ENCODE measurements around the gene CELF2.
A peak's percentile ranks its signal among the peaks of the same experiment; 100 is the strongest.
"Not testable (repeated sequence)": the region's sequence is repeated elsewhere in the genome, so short reads cannot be mapped to it uniquely, and the experiment has no call there.

The CELF2 gene

DNA sequence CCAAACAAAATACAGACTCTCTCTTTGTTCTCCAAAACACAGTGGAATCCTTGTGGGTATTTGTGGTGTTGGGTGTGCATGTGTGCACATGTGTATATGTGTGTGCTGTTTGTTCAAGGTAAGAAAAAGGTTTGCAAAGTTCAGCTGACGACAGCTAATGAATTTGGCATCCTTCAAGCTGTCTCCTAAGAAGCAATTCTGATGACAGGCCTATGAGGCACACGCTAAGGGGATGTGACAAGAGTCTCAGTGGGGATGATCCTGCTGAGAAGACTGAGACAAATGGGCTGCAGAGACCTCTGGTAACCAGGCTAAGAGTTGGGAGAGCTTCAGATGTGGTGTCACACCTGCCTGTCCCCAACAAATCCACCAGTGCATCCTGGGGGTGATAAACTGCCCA lies 26.5 kb upstream of the CELF2 start:
- no peaks in the 10 kb centered on the region for H3K9me3 ChIP-seq (ENCODE audit: low read length)
- no peak overlapping the region for H3K4me3 ChIP-seq (ENCODE audit: low read depth in 1 of 2, low read length in 2 of 2)
- no peaks in the 10 kb centered on the region for H3K36me3 ChIP-seq (ENCODE audit: insufficient read depth, low read length)
- H3K27me3 ChIP-seq (ENCODE audit: control insufficient read depth in 1 of 2, insufficient read depth in 2 of 2, low read length in 2 of 2): no peaks in the 10 kb centered on the region
- peaks cover 14% of the 10 kb centered on the region for H3K4me1 ChIP-seq (ENCODE audit: insufficient read depth, low read length)
- H3K27ac ChIP-seq (ENCODE audit: low read depth, low read length): no peak overlapping the region
- H3K9ac ChIP-seq (ENCODE audit: low read length): no peak overlapping the region

DNA sequence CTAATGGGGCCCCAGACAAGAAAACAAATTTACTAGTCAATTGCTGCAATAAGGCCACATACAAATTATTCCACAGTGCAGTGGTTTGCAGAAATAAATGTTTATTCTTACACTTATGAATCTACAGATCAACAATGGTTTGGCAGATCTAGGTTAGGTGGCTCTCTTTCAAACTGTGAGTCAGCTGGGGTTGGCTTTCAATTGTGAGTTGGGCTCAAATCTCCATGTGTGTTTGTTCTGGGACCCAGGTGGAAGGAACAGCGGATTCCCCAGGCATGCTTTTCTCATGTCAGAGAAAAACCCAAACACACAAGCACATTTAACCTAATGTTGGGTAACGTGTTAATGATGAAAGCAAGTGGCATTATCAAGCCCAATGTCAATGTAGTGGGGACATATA lies 25.6 kb upstream of the CELF2 start:
- Histone ChIP-seq H3K9me3 (ENCODE audit: low read length) (no peaks in the 10 kb centered on the region), H3K4me3 (ENCODE audit: low read depth in 1 of 2, low read length in 2 of 2) (no peak overlapping the region), H3K36me3 (ENCODE audit: insufficient read depth, low read length) (no peaks in the 10 kb centered on the region), H3K4me1 (ENCODE audit: insufficient read depth, low read length) (peaks cover 8% of the 10 kb centered on the region), H3K27ac (ENCODE audit: low read depth, low read length) (no peak overlapping the region), H3K27me3 (ENCODE audit: control insufficient read depth in 1 of 2, insufficient read depth in 2 of 2, low read length in 2 of 2) (no peaks in the 10 kb centered on the region), H3K9ac (ENCODE audit: low read length) (no peak overlapping the region)

DNA sequence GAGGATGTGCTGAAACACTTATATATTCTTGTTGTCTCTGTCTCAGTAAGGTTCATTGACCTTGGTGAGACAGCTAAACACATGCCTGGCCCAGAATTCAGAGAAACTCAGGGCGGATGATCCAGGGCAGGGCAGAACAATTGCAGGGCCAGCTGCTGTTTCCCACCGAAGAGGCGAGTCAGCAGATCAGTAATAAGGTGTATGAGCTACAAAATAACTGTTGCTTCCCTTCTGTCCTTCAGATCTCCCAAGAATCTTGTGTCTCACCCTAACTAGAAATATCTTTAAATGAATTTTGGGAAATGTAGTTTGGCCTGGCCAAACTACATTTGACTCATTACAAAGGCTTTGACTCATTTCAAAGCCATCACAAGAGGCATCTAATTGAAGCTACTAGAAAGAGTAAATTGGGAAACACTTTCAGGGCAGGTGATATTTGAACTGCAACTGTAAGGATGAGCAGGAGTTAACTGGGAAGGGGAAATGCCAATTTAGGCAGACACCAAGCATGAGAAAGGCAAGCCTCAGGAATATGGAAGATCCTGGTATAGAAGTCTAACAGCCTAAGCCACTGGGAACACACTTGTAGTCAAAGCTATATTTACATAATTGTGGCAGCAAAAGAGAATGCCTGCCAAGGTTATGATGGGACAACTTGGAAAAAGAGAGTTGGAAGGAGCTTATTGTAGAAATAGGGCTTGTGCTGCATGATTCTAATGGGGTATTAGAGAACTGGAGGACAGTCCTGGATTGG lies 24.5 kb upstream of the CELF2 start:
- H3K9ac ChIP-seq (ENCODE audit: low read length): no peak overlapping the region
- no peak overlapping the region for H3K27ac ChIP-seq (ENCODE audit: low read depth, low read length)
- H3K27me3 ChIP-seq (ENCODE audit: control insufficient read depth in 1 of 2, insufficient read depth in 2 of 2, low read length in 2 of 2): no peaks in the 10 kb centered on the region
- no peaks in the 10 kb centered on the region for H3K9me3 ChIP-seq (ENCODE audit: low read length)
- no peak overlapping the region for H3K4me3 ChIP-seq (ENCODE audit: low read depth in 1 of 2, low read length in 2 of 2)
- H3K4me1 ChIP-seq (ENCODE audit: insufficient read depth, low read length): peaks cover 8% of the 10 kb centered on the region
- no peaks in the 10 kb centered on the region for H3K36me3 ChIP-seq (ENCODE audit: insufficient read depth, low read length)

DNA sequence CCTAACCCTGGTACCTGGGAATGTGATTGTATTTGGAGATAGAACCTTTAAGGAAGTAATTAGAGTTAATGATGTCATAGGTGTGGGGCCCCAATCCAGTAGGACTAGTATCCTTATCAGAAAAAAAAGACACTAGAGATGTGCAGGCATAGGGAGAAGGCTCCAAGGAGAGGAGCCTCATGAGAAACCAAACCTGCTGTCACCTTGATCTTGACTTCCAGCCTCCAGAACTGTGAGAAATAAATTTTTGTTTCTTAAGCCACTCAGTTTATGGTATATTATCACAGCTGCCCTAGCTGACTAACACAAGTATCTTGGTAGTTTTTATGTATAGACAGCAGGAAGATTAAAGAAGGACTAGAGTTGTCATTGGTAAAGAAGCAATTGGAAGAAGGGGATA lies 23.9 kb upstream of the CELF2 start:
- no peaks in the 10 kb centered on the region for H3K9me3 ChIP-seq (ENCODE audit: low read length)
- no peak overlapping the region for H3K9ac ChIP-seq (ENCODE audit: low read length)
- no peak overlapping the region for H3K27ac ChIP-seq (ENCODE audit: low read depth, low read length)
- peaks cover 8% of the 10 kb centered on the region for H3K4me1 ChIP-seq (ENCODE audit: insufficient read depth, low read length)
- no peak overlapping the region for H3K4me3 ChIP-seq (ENCODE audit: low read depth in 1 of 2, low read length in 2 of 2)
- H3K36me3 ChIP-seq (ENCODE audit: insufficient read depth, low read length): no peaks in the 10 kb centered on the region
- no peaks in the 10 kb centered on the region for H3K27me3 ChIP-seq (ENCODE audit: control insufficient read depth in 1 of 2, insufficient read depth in 2 of 2, low read length in 2 of 2)

- Histone ChIP-seq H3K27ac (ENCODE audit: low read depth, low read length) (no peak overlapping the region), H3K4me3 (ENCODE audit: low read depth in 1 of 2, low read length in 2 of 2) (no peak overlapping the region), H3K9ac (ENCODE audit: low read length) (no peak overlapping the region), H3K9me3 (ENCODE audit: low read length) (no peaks in the 10 kb centered on the region), H3K36me3 (ENCODE audit: insufficient read depth, low read length) (no peaks in the 10 kb centered on the region), H3K4me1 (ENCODE audit: insufficient read depth, low read length) (peaks cover 8% of the 10 kb centered on the region), H3K27me3 (ENCODE audit: control insufficient read depth in 1 of 2, insufficient read depth in 2 of 2, low read length in 2 of 2) (no peaks in the 10 kb centered on the region)
Observed at GRCh38 chr10:10994360-10994759, 23.3 kb upstream of the CELF2 start.

GRCh38 chr10:10995120-10995519 lies 22.6 kb upstream of the CELF2 start:
- H3K4me3 ChIP-seq (ENCODE audit: low read depth in 1 of 2, low read length in 2 of 2): no peak overlapping the region
- no peaks in the 10 kb centered on the region for H3K27me3 ChIP-seq (ENCODE audit: control insufficient read depth in 1 of 2, insufficient read depth in 2 of 2, low read length in 2 of 2)
- no peaks in the 10 kb centered on the region for H3K36me3 ChIP-seq (ENCODE audit: insufficient read depth, low read length)
- peaks cover 8% of the 10 kb centered on the region for H3K4me1 ChIP-seq (ENCODE audit: insufficient read depth, low read length)
- no peak overlapping the region for H3K9ac ChIP-seq (ENCODE audit: low read length)
- H3K9me3 ChIP-seq (ENCODE audit: low read length): no peaks in the 10 kb centered on the region
- H3K27ac ChIP-seq (ENCODE audit: low read depth, low read length): no peak overlapping the region

DNA sequence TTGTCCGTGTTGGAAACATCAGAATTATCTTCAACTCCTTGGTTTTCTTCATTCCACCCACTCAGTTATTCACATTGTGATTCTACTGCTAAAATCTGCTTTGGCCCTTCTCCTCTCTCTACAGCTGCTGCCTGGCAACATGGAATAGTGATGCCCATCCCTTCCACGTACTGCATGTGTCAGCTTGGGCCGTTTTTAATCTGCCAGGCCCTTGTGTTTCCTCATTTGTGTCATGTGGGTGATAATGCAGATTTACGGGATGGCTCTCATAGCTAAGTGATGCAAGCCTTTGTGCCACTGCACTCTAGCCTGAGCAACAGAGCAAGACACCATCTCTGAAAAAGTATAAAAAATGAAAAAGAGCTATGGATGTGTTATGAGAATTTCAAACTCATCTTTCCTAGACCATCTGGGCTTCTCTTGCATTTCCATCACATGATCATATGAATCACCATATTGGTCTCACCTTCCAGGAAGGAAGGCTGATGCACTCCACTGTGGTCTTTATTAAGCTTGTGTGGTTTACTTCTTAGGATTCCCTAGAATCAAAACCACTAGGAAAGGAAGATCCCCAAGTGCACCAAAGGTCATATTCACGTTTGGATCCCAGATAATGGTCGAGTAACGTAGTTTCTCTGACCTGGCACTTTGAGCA lies 20.6 kb upstream of the CELF2 start:
- Histone ChIP-seq H3K4me1 (ENCODE audit: insufficient read depth, low read length) (peaks cover 8% of the 10 kb centered on the region), H3K4me3 (ENCODE audit: low read depth in 1 of 2, low read length in 2 of 2) (no peak overlapping the region), H3K27ac (ENCODE audit: low read depth, low read length) (no peak overlapping the region), H3K9me3 (ENCODE audit: low read length) (no peaks in the 10 kb centered on the region), H3K27me3 (ENCODE audit: control insufficient read depth in 1 of 2, insufficient read depth in 2 of 2, low read length in 2 of 2) (no peaks in the 10 kb centered on the region), H3K36me3 (ENCODE audit: insufficient read depth, low read length) (no peaks in the 10 kb centered on the region), H3K9ac (ENCODE audit: low read length) (no peak overlapping the region)

DNA sequence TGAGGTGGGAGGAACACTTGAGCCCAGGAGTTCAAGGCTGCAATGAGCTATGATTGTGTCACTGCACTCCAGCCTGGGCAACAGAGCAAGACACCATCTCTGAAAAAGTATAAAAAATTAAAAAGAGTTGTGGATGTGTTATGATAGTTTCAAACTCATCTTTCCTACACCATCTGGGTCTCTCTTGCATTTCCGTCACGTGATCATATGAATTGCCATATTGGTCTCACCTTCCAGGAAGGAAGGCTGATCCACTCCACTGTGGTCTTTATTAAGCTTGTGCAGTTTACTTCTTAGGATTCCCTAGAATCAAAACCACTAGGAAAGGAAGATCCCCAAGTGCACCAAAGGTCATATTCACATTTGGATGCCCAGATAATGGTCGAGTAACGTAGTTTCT lies 18.2 kb upstream of the CELF2 start:
- H3K4me3 ChIP-seq (ENCODE audit: low read depth in 1 of 2, low read length in 2 of 2); H3K27ac ChIP-seq (ENCODE audit: low read depth, low read length); H3K9ac ChIP-seq (ENCODE audit: low read length); H3K4me1 ChIP-seq (ENCODE audit: insufficient read depth, low read length); H3K36me3 ChIP-seq (ENCODE audit: insufficient read depth, low read length); H3K9me3 ChIP-seq (ENCODE audit: low read length); H3K27me3 ChIP-seq (ENCODE audit: control insufficient read depth in 1 of 2, insufficient read depth in 2 of 2, low read length in 2 of 2): not testable (repeated sequence)

DNA sequence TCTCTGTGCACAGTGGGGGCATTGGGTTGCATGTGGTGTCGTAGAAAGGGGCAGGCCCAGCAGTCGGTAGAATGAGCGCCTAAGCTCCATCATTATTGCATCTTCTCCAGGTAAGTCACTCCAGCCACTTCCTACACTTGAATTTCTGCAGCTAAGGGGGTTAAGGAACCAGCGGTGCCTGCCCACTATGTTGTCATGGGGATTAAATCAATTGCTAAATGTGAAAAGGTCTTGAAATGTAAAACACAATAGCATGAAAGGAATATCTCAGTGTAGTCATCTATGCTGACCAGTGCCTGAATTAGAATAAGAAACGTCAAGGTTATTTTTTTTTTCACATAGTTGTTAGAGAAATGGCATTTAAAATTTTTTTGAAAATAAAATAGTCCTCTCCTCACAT lies 15.2 kb upstream of the CELF2 start:
- H3K27me3 ChIP-seq (ENCODE audit: control insufficient read depth in 1 of 2, insufficient read depth in 2 of 2, low read length in 2 of 2): no peaks in the 10 kb centered on the region
- no peaks in the 10 kb centered on the region for H3K36me3 ChIP-seq (ENCODE audit: insufficient read depth, low read length)
- H3K4me1 ChIP-seq (ENCODE audit: insufficient read depth, low read length): no peaks in the 10 kb centered on the region
- H3K9me3 ChIP-seq (ENCODE audit: low read length): no peaks in the 10 kb centered on the region
- H3K27ac ChIP-seq (ENCODE audit: low read depth, low read length): no peak overlapping the region
- H3K4me3 ChIP-seq (ENCODE audit: low read depth in 1 of 2, low read length in 2 of 2): no peak overlapping the region
- no peak overlapping the region for H3K9ac ChIP-seq (ENCODE audit: low read length)

DNA sequence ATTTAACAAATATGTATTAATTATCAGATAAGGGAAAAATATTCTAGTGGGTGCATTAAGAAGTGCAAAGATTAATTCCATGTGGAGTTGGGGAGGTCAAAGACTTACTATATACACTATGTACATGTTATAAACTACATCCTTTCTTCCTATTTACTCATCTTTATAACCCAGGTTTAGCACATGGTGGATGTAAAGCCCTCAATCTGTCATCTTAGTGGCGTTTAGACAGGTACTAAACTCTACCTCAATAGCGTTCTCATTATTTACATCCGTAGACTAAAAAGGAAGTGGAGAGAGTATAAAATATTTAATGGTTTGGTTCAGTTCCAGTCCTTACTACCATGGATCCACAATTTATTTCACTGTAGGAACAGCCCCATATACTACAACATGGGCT lies 14.8 kb upstream of the CELF2 start:
- H3K27ac ChIP-seq (ENCODE audit: low read depth, low read length): no peak overlapping the region
- H3K36me3 ChIP-seq (ENCODE audit: insufficient read depth, low read length): no peaks in the 10 kb centered on the region
- no peak overlapping the region for H3K4me3 ChIP-seq (ENCODE audit: low read depth in 1 of 2, low read length in 2 of 2)
- H3K9me3 ChIP-seq (ENCODE audit: low read length): no peaks in the 10 kb centered on the region
- H3K27me3 ChIP-seq (ENCODE audit: control insufficient read depth in 1 of 2, insufficient read depth in 2 of 2, low read length in 2 of 2): no peaks in the 10 kb centered on the region
- H3K9ac ChIP-seq (ENCODE audit: low read length): no peak overlapping the region
- H3K4me1 ChIP-seq (ENCODE audit: insufficient read depth, low read length): no peaks in the 10 kb centered on the region

- no peak overlapping the region for H3K4me3 ChIP-seq (ENCODE audit: low read depth in 1 of 2, low read length in 2 of 2)
- H3K27ac ChIP-seq (ENCODE audit: low read depth, low read length): peak overlapping the region; percentile 25
- no peaks in the 10 kb centered on the region for H3K36me3 ChIP-seq (ENCODE audit: insufficient read depth, low read length)
- H3K9me3 ChIP-seq (ENCODE audit: low read length): no peaks in the 10 kb centered on the region
- H3K4me1 ChIP-seq (ENCODE audit: insufficient read depth, low read length): no peaks in the 10 kb centered on the region
- H3K27me3 ChIP-seq (ENCODE audit: control insufficient read depth in 1 of 2, insufficient read depth in 2 of 2, low read length in 2 of 2): no peaks in the 10 kb centered on the region
- no peak overlapping the region for H3K9ac ChIP-seq (ENCODE audit: low read length)
Observed at GRCh38 chr10:11003679-11004078, 14.0 kb upstream of the CELF2 start.
